SHP77 (cell line): ENCODE measurements around the gene PAM.

Source experiments
- DNase-seq, 2 experiments: peaks; one replicate each; lab custom pipeline; 2025; lab: John Stamatoyannopoulos, UW

Gene PAM

DNA sequence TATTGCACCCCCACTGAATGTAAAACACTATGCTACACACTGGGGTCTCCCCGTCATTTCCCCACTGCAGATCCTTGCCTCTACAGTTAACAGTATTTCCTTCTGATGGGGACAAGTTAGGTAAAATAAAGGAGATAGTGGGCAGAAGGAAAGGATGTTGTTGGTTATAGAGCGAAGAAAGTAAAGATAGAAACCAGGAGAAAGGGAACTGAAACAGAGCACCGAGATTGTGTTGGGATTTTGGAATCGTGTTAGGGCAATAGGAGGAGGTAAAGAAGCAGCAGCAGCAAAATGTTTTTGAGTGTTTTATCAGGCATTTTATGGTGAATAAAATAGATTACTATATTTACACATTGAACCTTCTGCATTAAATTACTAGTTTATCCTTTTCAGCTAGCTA lies 60.0 kb downstream of the PAM start:
- no peak for DNase-seq

- DNase-seq: no peak
Measured at GRCh38 chr5:102815540-102816332, 60.6 kb downstream of the PAM start.

- DNase-seq: no peak
Measured at GRCh38 chr5:102818345-102818744, 63.2 kb downstream of the PAM start.

DNA sequence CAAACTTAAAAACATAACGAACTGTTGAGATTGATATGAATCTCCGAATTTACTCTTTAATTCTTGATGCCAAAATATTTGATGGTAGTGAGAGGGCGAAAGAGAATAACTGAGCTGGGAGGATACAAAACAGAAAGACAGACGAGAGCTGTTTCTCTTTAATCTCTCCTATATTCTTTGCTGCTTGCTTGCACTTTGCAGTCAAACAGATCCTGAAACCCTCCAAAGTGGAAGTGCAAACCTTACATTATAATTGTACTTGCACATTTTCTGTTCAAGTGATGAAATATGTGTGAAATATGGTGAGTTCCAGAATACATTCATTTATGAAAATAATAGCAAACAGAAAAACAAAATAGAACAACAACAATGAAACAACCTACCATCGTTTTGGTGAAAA lies 63.8 kb downstream of the PAM start:
- no peak for DNase-seq

GRCh38 chr5:102819634-102820033 lies 64.5 kb downstream of the PAM start:
- no peak for DNase-seq

DNA sequence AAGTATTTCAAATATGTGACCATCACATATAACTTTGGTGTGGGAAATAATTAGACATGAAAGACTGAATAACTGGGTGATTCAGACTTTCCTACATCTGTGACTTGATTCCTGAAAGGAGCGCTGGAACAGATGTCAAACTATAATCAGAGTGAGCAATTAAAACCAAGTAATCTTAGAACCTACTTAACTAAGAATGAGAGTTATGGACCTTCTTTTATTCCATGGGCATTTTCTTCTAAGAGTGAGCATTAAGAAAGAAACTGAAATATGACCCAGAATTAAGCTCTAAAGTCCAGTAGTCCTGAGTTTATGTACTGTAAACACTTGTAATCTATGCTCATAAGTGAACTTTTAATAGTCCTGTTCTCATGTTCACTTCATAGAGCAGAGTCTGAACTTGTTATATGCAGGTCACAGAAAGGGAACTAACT lies 68.4 kb downstream of the PAM start:
- no peak for DNase-seq

DNA sequence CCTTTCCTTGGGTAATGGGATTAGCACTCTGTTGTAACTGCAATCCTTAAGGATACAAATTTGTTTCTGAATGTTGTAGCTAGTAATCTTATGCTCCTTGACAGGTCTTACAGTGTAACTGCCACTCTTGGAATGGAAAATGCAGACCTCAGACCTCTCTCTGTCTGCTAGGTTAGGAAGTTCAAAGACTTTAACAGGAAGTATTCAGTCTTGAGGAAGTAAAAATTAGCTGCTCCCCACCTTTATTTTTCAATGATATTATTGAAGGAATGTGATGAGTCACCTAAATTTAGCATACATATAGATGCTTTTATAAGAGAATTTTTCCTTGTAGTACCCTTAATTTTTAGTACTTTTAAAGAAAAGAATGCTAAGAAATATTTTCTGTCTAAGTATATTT lies 71.5 kb downstream of the PAM start:
- DNase-seq: no peak

- no peak for DNase-seq
Measured at GRCh38 chr5:102830241-102830640, 75.1 kb downstream of the PAM start.

GRCh38 chr5:102832445-102832844 lies 77.3 kb downstream of the PAM start:
- no peak for DNase-seq

GRCh38 chr5:102833146-102833545 lies 78.0 kb downstream of the PAM start:
- DNase-seq: no peak

- DNase-seq: no peak
Measured at GRCh38 chr5:102834438-102834964, 79.4 kb downstream of the PAM start.

DNA sequence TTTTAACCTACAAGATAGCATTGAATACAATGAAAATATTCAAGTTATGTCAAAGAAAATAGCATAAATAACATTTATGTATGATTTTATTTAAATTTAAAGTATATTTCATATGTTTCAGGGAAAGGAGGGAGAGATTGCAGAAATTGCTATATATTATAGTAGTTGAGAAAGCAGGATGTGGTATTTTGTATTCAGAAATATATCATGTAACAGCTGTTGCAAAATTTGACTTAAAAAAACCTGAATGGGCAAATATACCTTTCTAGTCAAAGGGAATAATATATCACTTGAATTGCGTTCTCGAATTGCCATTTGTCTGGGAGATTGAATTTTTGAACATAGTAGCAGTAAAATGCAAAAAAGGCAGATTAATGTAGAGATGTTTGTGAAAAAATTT lies 80.6 kb downstream of the PAM start:
- DNase-seq: no peak

- no peak for DNase-seq
Measured at GRCh38 chr5:102841021-102841420, 85.9 kb downstream of the PAM start.

DNA sequence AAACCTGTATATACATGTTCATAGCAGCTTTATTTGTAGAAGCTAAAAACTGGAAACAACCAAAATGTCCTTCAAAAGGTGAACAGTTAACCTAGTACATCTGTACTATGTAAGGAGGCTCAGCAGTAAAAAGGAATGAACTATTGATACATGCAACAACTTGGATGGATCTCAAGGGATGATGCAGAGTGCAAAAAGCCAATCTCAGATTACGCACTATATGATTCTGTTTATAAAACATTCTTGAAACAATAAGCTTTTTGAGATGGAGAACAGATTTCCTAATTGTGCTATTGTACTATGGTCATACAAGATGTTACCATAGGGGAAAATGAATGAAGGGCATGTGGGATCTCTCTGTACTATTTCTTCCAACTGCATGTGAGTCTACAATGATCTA lies 88.9 kb downstream of the PAM start:
- no peak for DNase-seq

DNA sequence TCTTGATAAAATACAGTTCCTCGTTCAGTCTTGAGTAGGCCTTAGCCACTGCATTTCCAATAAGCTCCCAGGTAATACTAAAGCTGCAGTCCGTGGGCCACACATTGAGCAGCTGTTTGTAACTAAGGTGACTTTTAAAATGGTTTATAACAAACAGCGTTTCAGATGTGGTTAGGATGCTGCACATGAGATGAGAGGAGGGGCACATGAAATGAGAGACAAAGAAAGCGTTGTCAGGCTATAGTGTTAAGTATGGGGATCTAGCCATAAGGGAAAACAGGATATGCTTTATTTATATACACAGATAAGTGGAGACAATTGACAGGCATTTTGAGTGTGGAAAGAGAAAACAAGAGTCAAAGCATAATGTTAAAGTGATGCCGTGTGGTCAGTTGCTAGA lies 89.9 kb downstream of the PAM start:
- no peak for DNase-seq

DNA sequence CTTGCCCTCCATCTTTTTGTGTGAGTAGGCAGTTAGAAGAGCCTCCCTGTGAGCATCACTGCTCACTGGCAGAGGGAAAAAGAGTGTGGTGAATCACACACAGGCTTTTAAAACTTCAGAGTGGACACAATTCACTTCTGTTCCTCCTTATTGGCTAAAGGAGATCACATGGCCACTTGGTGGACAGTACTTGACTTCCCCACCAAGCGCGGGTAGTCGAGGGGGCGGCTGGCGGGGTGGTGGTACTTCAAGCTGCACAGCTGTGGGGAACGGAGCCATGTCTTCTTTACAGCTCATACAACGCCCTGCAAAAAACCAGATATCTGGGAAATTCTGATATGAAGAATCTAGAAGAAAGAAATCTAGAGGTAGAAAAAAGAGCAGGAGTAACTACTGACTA lies 95.4 kb downstream of the PAM start:
- DNase-seq: no peak

DNA sequence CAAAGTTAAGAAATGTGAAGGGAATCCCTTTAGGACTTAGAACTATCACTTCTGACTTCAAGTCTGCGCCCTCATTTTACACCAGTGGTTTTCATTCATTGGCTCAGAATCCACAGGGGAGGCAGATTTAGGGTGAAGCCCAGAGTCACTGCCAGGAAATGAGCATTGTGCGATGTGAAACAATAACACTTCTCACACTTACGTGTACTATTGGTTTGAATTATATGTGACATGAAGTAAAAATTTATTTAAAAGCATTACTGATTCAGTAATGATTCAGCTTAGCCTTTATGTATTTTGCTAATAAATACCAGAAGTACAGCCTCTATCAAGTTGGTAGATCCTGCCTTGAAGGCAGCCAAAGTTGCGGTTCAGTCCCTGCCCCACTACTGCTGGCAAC lies 98.6 kb downstream of the PAM start:
- no peak for DNase-seq

DNA sequence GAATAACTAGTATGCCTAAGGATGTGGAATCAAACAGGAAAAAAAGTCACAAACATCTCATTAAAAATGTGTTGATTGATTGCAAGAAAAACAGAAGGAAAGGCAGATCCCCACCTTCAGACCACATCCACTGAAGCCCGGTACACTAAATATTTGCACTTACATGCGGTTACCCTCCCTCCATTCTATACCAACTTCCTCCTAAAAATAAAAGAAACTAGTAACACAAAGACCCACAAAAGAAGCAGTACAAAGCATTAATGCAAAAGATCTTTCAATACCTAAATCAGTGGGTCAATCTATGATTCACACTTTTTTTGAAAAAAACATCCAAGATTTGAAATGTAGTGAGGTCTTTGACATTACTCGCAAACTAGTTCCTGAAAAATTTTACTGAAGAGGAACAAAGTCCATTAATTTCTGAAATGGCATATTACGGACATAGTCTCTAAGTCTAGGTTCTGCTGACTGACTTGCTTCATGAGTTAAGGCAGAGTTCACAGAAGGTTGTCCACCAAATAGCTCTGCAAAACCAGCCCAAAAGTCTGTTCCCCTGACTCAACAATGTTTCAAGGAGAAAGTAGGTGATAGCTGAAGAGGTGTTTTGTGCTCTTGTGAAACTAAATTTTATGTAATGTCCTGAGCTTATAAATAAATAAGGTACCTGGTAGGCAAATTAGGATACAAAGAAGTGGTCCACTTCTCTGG lies 100.7 kb downstream of the PAM start:
- no peak for DNase-seq

DNA sequence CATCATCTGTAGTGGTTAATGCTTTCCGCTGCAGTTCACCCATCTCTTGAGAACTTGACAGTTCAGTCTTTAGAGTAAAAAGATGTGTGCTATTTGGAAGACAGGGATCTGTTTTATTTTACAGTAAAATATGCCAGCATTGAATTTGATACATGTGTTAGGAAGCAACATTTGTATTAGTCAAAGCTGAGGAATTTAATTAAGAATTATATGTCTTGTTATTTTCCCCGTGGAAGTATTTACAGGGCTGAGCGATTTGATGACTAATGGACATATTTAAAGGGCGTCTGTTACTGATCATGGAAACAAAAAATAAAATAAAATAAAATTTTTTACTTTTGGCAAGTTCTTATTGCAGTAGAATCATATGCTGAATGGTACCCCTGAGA lies 101.3 kb downstream of the PAM start:
- no peak for DNase-seq

GRCh38 chr5:102857076-102857818 lies 102.1 kb downstream of the PAM start:
- DNase-seq: no peak

DNA sequence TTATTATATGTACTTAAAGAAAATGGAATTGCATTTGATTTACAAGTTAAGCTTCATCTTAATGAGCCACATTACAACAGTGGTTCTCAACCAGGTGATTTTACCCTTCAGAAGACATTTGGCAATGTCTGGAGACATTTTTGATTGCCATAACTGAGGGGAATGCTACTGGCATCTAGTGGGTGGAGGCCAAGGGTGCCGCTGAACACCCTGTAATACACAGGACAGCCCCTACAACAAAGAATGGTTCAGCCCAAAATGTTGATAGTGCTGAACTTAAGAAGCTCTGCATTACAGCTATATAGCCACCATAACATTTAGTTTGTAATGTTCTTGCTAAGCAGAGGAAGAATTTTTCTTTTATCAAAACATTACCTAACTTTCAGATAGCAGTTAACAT lies 103.1 kb downstream of the PAM start:
- no peak for DNase-seq

DNA sequence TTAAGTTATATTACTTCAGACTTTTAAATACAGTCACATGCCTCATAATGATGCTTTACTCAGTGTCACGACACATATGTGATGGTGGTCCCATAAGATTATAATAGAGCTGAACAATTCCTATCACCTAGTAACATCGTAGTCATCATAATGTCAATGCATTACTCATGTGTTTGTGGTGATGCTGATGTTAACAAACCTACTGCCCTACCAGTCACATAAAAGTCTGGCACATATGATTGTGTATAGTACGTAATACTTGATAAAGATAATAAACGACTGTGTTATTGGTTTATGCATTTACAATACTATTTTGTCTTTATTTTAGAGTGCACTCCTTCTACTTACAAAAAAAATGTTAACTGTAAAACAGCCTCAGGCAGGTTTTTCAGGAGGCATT lies 103.7 kb downstream of the PAM start:
- DNase-seq: no peak

DNA sequence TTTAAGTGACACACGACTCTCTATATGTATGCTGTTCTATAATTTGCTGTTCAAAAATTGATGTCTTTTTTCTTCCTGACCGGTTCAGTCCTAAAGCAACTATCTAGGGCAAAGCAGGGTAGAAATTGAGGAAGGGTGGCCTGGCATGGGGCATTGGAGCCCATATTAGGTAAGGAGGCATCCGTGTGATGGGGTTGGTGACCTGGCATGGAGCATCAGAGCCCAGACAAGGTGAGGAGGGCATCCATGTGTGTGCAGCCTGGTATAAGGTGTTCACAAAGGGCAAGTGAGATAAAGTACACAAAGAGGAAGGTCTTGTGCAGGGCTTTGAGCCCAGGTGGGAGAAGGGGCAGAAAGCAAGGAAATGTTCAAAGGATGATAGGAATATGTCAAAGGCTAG lies 104.9 kb downstream of the PAM start:
- DNase-seq: no peak
